ENCODE measurements around the gene YPEL1. TPM values are rescaled to one million over a fixed set of nuclear protein-coding genes. Genes with fewer than 3 reads are reported as not detected.

YPEL1 gene
- total and polyA plus RNA-seq, 2 of the 13 experiments (the other 11 are each of a cell fraction or from before 2014, with no cell fraction given) = 0.33 to 2.5 TPM

- no peak for TF ChIP-seq SOX13 (IDR thresholded peaks at IDR 0.05)
- peak in 1 of 2 experiments; percentile 57; a peak in 2 of 4 replicates for TF ChIP-seq SOX13 (CRISPR knock-in tag; conservative IDR thresholded peaks at IDR 0.05 in 1 of 2, IDR thresholded peaks at IDR 0.05 in 1 of 2)
- peak; percentile 48; the same call in 1 of the 2 replicates for TF ChIP-seq ZNF609 (CRISPR knock-in tag; IDR thresholded peaks at IDR 0.05; ENCODE audit: borderline replicate concordance)
- no peak for TF ChIP-seq MLLT10 (CRISPR knock-in tag; IDR thresholded peaks at IDR 0.05)
- peak; percentile 77 for TF ChIP-seq SKI (IDR thresholded peaks at IDR 0.05; ENCODE audit: partially characterized antibody)
- TF ChIP-seq PBX2 (CRISPR knock-in tag; IDR thresholded peaks at IDR 0.05) = peak; percentile 56; the same call in 1 of the 2 replicates
- peak; percentile 37; the same call in 1 of the 2 replicates for TF ChIP-seq ARID4A (CRISPR knock-in tag; IDR thresholded peaks at IDR 0.05; ENCODE audit: borderline replicate concordance)
- no peak for TF ChIP-seq FOXA1 (IDR thresholded peaks at IDR 0.05)
- peak; percentile 26; the same call in 1 of the 2 replicates for TF ChIP-seq FOXA1 (CRISPR knock-in tag; IDR thresholded peaks at IDR 0.05)
- TF ChIP-seq IKZF1 (IDR thresholded peaks at IDR 0.05) = no peak
- TF ChIP-seq ZBED4 (CRISPR knock-in tag; IDR thresholded peaks at IDR 0.05; ENCODE audit: borderline replicate concordance) = no peak
- peak; percentile 70; the same call in 1 of the 2 replicates for TF ChIP-seq HMG20A (CRISPR knock-in tag; IDR thresholded peaks at IDR 0.05; ENCODE audit: borderline replicate concordance)
- peak; percentile 67; the same call in 1 of the 2 replicates for TF ChIP-seq PHF21A (CRISPR knock-in tag; IDR thresholded peaks at IDR 0.05)
- TF ChIP-seq FOXO1 (CRISPR knock-in tag; IDR thresholded peaks at IDR 0.05) = peak; percentile 37; the same call in 1 of the 2 replicates
- no peak for TF ChIP-seq HCFC1 (IDR thresholded peaks at IDR 0.05; ENCODE audit: low read depth, low read length)
- TF ChIP-seq SALL2 (CRISPR knock-in tag; IDR thresholded peaks at IDR 0.05) = peak; percentile 48; the same call in 1 of the 2 replicates
These were observed 34.1 kb downstream of the YPEL1 start (continued) for GRCh38 chr22:21701384-21701971.

Measured in HepG2 (cell line).